Measurements from ENCODE around the gene PFKL.

DNA sequence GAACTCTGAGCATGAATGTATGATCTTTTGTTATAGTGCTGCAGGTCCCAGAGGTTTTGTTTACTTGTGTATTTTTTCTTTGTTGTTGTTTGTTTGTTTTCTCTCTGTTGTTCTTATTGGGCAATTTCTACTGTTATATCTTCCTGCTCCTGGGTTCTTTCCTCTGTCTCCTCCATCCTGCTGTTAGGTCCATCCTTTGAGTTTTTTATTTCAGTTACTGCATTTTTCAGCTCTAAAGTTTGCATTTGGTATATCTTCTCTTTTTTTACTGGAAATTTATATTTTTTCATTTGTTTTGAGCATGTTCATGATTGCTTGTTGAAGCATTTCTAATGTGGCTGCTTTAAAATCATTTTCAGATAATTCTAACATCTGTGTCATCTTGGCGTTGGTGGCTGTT is 63.4 kb downstream of the PFKL start:
- TF ChIP-seq SPI1 (IDR thresholded peaks at IDR 0.05; ENCODE audit: low read depth, low read length) (no peak), POLR2A (IDR thresholded peaks at IDR 0.05; ENCODE audit: low read depth, low read length) (no peak), TAF1 (IDR thresholded peaks at IDR 0.05; ENCODE audit: low read depth, low read length) (no peak), POLR2AphosphoS5 (IDR thresholded peaks at IDR 0.05; ENCODE audit: low read depth, low read length) (no peak), POU2F2 (IDR thresholded peaks at IDR 0.05; ENCODE audit: low read depth, low read length) (no peak)

Data from GM12891 (cell line).